Stimulated activated naive CD4-positive, alpha-beta T cell treated with Interleukin-2 at 50 U/mL for 16 hours (primary cell): Measurements from ENCODE around the gene NXPH1.

Experiments used
- DNase-seq: peaks from one replicate; lab custom pipeline; 2025; lab: John Stamatoyannopoulos, UW

NXPH1 gene

GRCh38 chr7:8507566-8507965 is 74.2 kb downstream of the NXPH1 start:
- DNase-seq = no peak

- no peak for DNase-seq
These were observed 76.2 kb downstream of the NXPH1 start for GRCh38 chr7:8509621-8510020.

- no peak for DNase-seq
These were observed 78.4 kb downstream of the NXPH1 start for GRCh38 chr7:8511855-8512254.

- no peak for DNase-seq
These were observed 81.5 kb downstream of the NXPH1 start for GRCh38 chr7:8514781-8515519.

GRCh38 chr7:8515640-8516185 is 82.3 kb downstream of the NXPH1 start:
- no peak for DNase-seq

- no peak for DNase-seq
These were observed 83.6 kb downstream of the NXPH1 start for GRCh38 chr7:8516976-8517375.

- DNase-seq = no peak
These were observed 94.9 kb downstream of the NXPH1 start for GRCh38 chr7:8528311-8528710.

- DNase-seq = no peak
These were observed 98.6 kb downstream of the NXPH1 start for GRCh38 chr7:8531991-8532515.

- no peak for DNase-seq
These were observed 103.0 kb downstream of the NXPH1 start for GRCh38 chr7:8536431-8536830.

- no peak for DNase-seq
These were observed 115.6 kb downstream of the NXPH1 start for GRCh38 chr7:8549046-8549445.

GRCh38 chr7:8560501-8560900 is 127.1 kb downstream of the NXPH1 start:
- no peak for DNase-seq

GRCh38 chr7:8561449-8561848 is 128.0 kb downstream of the NXPH1 start:
- DNase-seq = no peak

- no peak for DNase-seq
These were observed 130.9 kb downstream of the NXPH1 start for GRCh38 chr7:8564281-8564680.

GRCh38 chr7:8566016-8566415 is 132.6 kb downstream of the NXPH1 start:
- no peak for DNase-seq

GRCh38 chr7:8567626-8568025 is 134.2 kb downstream of the NXPH1 start:
- DNase-seq = no peak

GRCh38 chr7:8579661-8580194 is 146.3 kb downstream of the NXPH1 start:
- no peak for DNase-seq

GRCh38 chr7:8581842-8582241 is 148.4 kb downstream of the NXPH1 start:
- DNase-seq = no peak

GRCh38 chr7:8582728-8583127 is 149.3 kb downstream of the NXPH1 start:
- no peak for DNase-seq

GRCh38 chr7:8585591-8585990 is 152.2 kb downstream of the NXPH1 start:
- DNase-seq = no peak

- DNase-seq = no peak
These were observed 156.8 kb downstream of the NXPH1 start for GRCh38 chr7:8590225-8590624.

GRCh38 chr7:8590791-8591190 is 157.4 kb downstream of the NXPH1 start:
- no peak for DNase-seq

GRCh38 chr7:8591289-8591688 is 157.9 kb downstream of the NXPH1 start:
- no peak for DNase-seq

GRCh38 chr7:8592167-8592566 is 158.8 kb downstream of the NXPH1 start:
- DNase-seq = no peak

- no peak for DNase-seq
These were observed 160.7 kb downstream of the NXPH1 start for GRCh38 chr7:8594115-8594514.
